CD14-positive monocyte (primary cell): ENCODE measurements around the gene GRIK4. TPM values are rescaled to one million over a fixed set of nuclear protein-coding genes. Genes with fewer than 3 reads are reported as not detected.

Experiments used
- DNase-seq, 3 donors: peaks; one replicate each; pipeline ENCODE4 v3.0.0-alpha.2; 2011 to 2022
- H2AFZ ChIP-seq: 2 replicates; pipeline ENCODE4 v1.6.0; 2012; ENCODE audit warnings: mild to moderate bottlenecking, low read depth, low read length, inconsistent platforms; ENCODE audit not compliant: insufficient read depth, poor library complexity, severe bottlenecking
- H3K27ac ChIP-seq, 2 donors: 1 replicate in 1 of 2; 2 replicates in 1 of 2; pipeline ENCODE4 v1.5.1; 2012 to 2013; ENCODE audit warnings: low read length in 2 of 2, control low read depth in 1 of 2, inconsistent platforms in 1 of 2, low read depth in 1 of 2, mild to moderate bottlenecking in 1 of 2
- H3K27me3 ChIP-seq, 2 donors: one replicate each; pipeline versions ENCODE4 v1.6.0 to v1.6.1; 2011 to 2013; ENCODE audit warnings: low read length in 2 of 2; ENCODE audit not compliant: control insufficient read depth in 2 of 2, insufficient read depth in 2 of 2
- H3K36me3 ChIP-seq, 2 donors: replicated peaks in 1 of 2; 1 replicate in 1 of 2; 2 replicates in 1 of 2; pipeline versions ENCODE4 v1.5.1 to v1.6.1; 2012 to 2013; ENCODE audit warnings: low read length in 2 of 2, control low read depth in 1 of 2, inconsistent platforms in 1 of 2, mild to moderate bottlenecking in 1 of 2; ENCODE audit not compliant: insufficient read depth in 2 of 2, control insufficient read depth in 1 of 2
- H3K4me1 ChIP-seq, 2 donors: 1 replicate in 1 of 2; 2 replicates in 1 of 2; pipeline versions ENCODE4 v1.5.1 to v1.6.1; 2012 to 2013; ENCODE audit warnings: low read length in 2 of 2, control low read depth in 1 of 2, inconsistent platforms in 1 of 2, mild to moderate bottlenecking in 1 of 2, moderate library complexity in 1 of 2; ENCODE audit not compliant: insufficient read depth in 2 of 2, control insufficient read depth in 1 of 2
- H3K4me2 ChIP-seq: replicated peaks from 2 replicates; pipeline ENCODE3; 2012; ENCODE audit warnings: low read length, moderate library complexity, mild to moderate bottlenecking; ENCODE audit not compliant: poor library complexity, severe bottlenecking; ENCODE audit errors: extremely low read depth
- H3K4me3 ChIP-seq, 3 experiments: fragments of 200-600 bp in 1 of 3; sonication (generic) in 1 of 3; replicated peaks in 1 of 3; 1 replicate in 2 of 3; 2 replicates in 1 of 3; pipeline ENCODE4 v1.5.1; 2011 to 2013; ENCODE audit warnings: low read length in 3 of 3, mild to moderate bottlenecking in 3 of 3, control low read depth in 2 of 3, low read depth in 2 of 3, inconsistent platforms in 1 of 3, moderate library complexity in 1 of 3
- H3K79me2 ChIP-seq: 2 replicates; pipeline ENCODE4 v1.6.0; 2012; ENCODE audit warnings: mild to moderate bottlenecking, control low read depth, inconsistent platforms, low read length, moderate library complexity; ENCODE audit not compliant: insufficient read depth
- H3K9ac ChIP-seq: 2 replicates; pipeline ENCODE4 v1.6.0; 2017; ENCODE audit warnings: low read length, mild to moderate bottlenecking; ENCODE audit not compliant: insufficient read depth, poor library complexity, severe bottlenecking
- H3K9me3 ChIP-seq, 2 donors: replicated peaks in 1 of 2; 1 replicate in 1 of 2; 2 replicates in 1 of 2; pipeline versions ENCODE4 v1.5.1 to v1.6.1; 2012 to 2013; ENCODE audit warnings: low read length in 2 of 2, control low read depth in 1 of 2; ENCODE audit not compliant: control insufficient read depth in 1 of 2, insufficient read depth in 1 of 2
- H4K20me1 ChIP-seq: 2 replicates; pipeline ENCODE4 v1.6.0; 2012; ENCODE audit warnings: mild to moderate bottlenecking, low read length, control low read depth, moderate library complexity; ENCODE audit not compliant: insufficient read depth
- H3K27ac Mint-ChIP-seq, 7 donors: one replicate each; pipeline ENCODE4 v1.8.0; 2020; ENCODE audit warnings: mild to moderate bottlenecking in 7 of 7, mixed read lengths in 7 of 7, moderate library complexity in 6 of 7, inconsistent platforms in 2 of 7
- H3K27me3 Mint-ChIP-seq, 3 donors: one replicate each; pipeline ENCODE4 v1.8.0; 2021 to 2022; ENCODE audit warnings: low read depth in 3 of 3, mild to moderate bottlenecking in 3 of 3, mixed read lengths in 3 of 3, moderate library complexity in 3 of 3, inconsistent platforms in 1 of 3
- H3K36me3 Mint-ChIP-seq, 2 donors: one replicate each; pipeline ENCODE4 v1.8.0; 2020; ENCODE audit warnings: mixed read lengths in 2 of 2, inconsistent platforms in 1 of 2, mild to moderate bottlenecking in 1 of 2
- H3K4me1 Mint-ChIP-seq: one replicate; pipeline ENCODE4 v1.8.0; 2020; ENCODE audit warnings: mild to moderate bottlenecking, mixed read lengths
- H3K4me3 Mint-ChIP-seq, 2 donors: one replicate each; pipeline ENCODE4 v1.8.0; 2020; ENCODE audit warnings: mild to moderate bottlenecking in 2 of 2, mixed read lengths in 2 of 2, moderate library complexity in 1 of 2
- H3K9me3 Mint-ChIP-seq, 7 donors: one replicate each; pipeline ENCODE4 v1.8.0; 2020 to 2022; ENCODE audit warnings: mixed read lengths in 7 of 7, mild to moderate bottlenecking in 6 of 7, moderate library complexity in 6 of 7, inconsistent platforms in 2 of 7
- WGBS: methylation state at CpG from one replicate; pipeline ENCODE4 v1.1.5; 2013; ENCODE audit warnings: missing lambda C conversion rate; ENCODE audit not compliant: insufficient coverage; 5-methylcytosine and 5-hydroxymethylcytosine counted together
- intact Hi-C, 2 donors: fragments of 100-400 bp; cut with micrococcal nuclease; formaldehyde crosslinking; loops; one replicate each; pipeline versions ENCODE4 v1.15.0 to v1.15.1; 2023
- polyA plus RNA-seq, 3 donors: library from polyadenylated mRNA; depleted of rRNA in 1 of 3; unstranded in 2 of 3; stranded (reverse) in 1 of 3; fragments of 300-500 nt in 2 of 3; fragments of >200 nt in 1 of 3; fragmentation: Illumina TruSeq in 2 of 3; gene quantifications; 1 replicate in 2 of 3; 2 replicates in 1 of 3; pipeline ENCODE4 v1.2.3, GENCODE V29; 2012 to 2021
- TF ChIP-seq, protein P1 (sequence below): fragments of 200-600 bp; IDR thresholded peaks from one replicate; pipeline ENCODE4 v1.8.0; 2022; ENCODE audit warnings: antibody characterized with exemption, mild to moderate bottlenecking

The GRIK4 gene
- polyA plus RNA-seq, 3 donors: not detected

DNA sequence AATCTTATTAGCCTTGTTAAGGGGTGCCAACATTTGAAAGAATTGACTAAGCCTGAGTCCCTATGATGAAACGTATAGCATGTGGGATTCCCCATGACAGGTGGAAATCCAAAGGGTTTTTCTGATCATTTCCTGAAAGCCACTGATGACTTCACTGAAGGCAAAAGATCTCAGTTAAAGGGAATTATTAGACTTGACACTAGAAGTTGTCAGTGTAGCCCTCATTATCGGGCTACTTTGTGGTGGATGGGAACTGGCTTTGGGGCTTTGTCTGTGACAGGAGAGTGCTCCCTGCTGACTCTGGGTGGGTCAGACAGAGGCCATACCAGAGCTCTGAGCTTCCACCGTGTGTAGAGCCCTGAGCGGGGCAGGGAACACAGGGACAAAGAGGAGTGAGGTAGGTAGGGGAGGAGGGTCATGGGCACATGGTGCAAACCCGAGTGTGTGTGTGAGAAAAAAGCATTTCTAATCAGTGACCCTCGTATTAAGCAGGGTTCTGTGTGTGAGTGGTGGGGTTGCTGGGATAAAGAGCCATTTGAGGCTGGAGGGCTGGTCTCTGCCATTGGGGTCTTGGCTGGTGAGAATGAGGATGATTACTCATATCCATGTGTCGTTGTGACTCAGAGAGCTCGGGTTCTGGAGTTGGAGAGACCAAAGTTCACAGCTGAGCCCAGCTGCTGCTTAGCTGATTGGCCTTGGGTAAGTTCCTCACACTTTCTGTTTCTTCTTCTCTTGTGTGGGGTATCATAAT lies 101.1 kb downstream of the GRIK4 start:
- TF ChIP-seq, protein P1, sequence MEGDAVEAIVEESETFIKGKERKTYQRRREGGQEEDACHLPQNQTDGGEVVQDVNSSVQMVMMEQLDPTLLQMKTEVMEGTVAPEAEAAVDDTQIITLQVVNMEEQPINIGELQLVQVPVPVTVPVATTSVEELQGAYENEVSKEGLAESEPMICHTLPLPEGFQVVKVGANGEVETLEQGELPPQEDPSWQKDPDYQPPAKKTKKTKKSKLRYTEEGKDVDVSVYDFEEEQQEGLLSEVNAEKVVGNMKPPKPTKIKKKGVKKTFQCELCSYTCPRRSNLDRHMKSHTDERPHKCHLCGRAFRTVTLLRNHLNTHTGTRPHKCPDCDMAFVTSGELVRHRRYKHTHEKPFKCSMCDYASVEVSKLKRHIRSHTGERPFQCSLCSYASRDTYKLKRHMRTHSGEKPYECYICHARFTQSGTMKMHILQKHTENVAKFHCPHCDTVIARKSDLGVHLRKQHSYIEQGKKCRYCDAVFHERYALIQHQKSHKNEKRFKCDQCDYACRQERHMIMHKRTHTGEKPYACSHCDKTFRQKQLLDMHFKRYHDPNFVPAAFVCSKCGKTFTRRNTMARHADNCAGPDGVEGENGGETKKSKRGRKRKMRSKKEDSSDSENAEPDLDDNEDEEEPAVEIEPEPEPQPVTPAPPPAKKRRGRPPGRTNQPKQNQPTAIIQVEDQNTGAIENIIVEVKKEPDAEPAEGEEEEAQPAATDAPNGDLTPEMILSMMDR: no peak
- no peak overlapping the region for H2AFZ ChIP-seq
- H3K27me3 Mint-ChIP-seq: peaks cover 3 to 8% (median 3%) of the 10 kb centered on the region in 3 donors
- peak overlapping the region in 1 of 7 donors; percentile 19 for H3K27ac Mint-ChIP-seq
- peaks cover 0 to 3% of the 10 kb centered on the region in 2 donors for H3K9me3 ChIP-seq
- no peaks in the 10 kb centered on the region for H3K27me3 ChIP-seq
- no peak for DNase-seq
- no peak overlapping the region for H3K4me3 Mint-ChIP-seq
- H3K4me1 Mint-ChIP-seq: no peaks in the 10 kb centered on the region
- no peaks in the 10 kb centered on the region for H3K36me3 Mint-ChIP-seq
- no peak overlapping the region for H3K4me3 ChIP-seq
- H3K79me2 ChIP-seq: no peaks in the 10 kb centered on the region
- no peak overlapping the region for H3K4me2 ChIP-seq
- peaks cover 0 to 5% (median 2%) of the 10 kb centered on the region in 7 donors for H3K9me3 Mint-ChIP-seq
- H3K9ac ChIP-seq: no peak overlapping the region
- 64% methylated on average over 8 of the region's 8 CpGs for WGBS
- no peaks in the 10 kb centered on the region for H3K4me1 ChIP-seq
- no peaks in the 10 kb centered on the region for H3K36me3 ChIP-seq
- H4K20me1 ChIP-seq: no peaks in the 10 kb centered on the region
- H3K27ac ChIP-seq: no peak overlapping the region
- intact Hi-C loops: no loop called here

GRCh38 chr11:120613264-120614226 lies 102.0 kb downstream of the GRIK4 start:
- Mint-ChIP-seq H3K4me3 (no peak overlapping the region), H3K36me3 (no peaks in the 10 kb centered on the region), H3K9me3 (peaks cover 0 to 10% (median 6%) of the 10 kb centered on the region in 7 donors), H3K4me1 (no peaks in the 10 kb centered on the region), H3K27ac (peak overlapping the region in 1 of 7 donors; percentile 54), H3K27me3 (peaks cover 2 to 4% (median 3%) of the 10 kb centered on the region in 3 donors)
- no peaks in the 10 kb centered on the region for H4K20me1 ChIP-seq
- no peaks in the 10 kb centered on the region for H3K79me2 ChIP-seq
- H3K9me3 ChIP-seq: peaks cover 0 to 6% of the 10 kb centered on the region in 2 donors
- no peaks in the 10 kb centered on the region for H3K4me1 ChIP-seq
- H3K27ac ChIP-seq: no peak overlapping the region
- no peak overlapping the region for H3K4me3 ChIP-seq
- intact Hi-C loops: no loop called here
- whole genome bisulfite sequencing: 73% methylated on average over 6 of the region's 6 CpGs
- H3K9ac ChIP-seq: no peak overlapping the region
- no peak overlapping the region for H3K4me2 ChIP-seq
- no peaks in the 10 kb centered on the region for H3K36me3 ChIP-seq
- H3K27me3 ChIP-seq: no peaks in the 10 kb centered on the region
- H2AFZ ChIP-seq: no peak overlapping the region
- TF ChIP-seq, protein P1: no peak
- DNase-seq: no peak
